ENCODE results near the gene PHTF2.
"Not testable (repeated sequence)": the region's sequence is repeated elsewhere in the genome, so short reads cannot be mapped to it uniquely, and the experiment has no call there.

PHTF2 gene

GRCh38 chr7:77830649-77831355 lies 32.2 kb downstream of the PHTF2 start:
- DNase-seq (ENCODE audit: low read depth in 2 of 2), result no peak

GRCh38 chr7:77831481-77831880 lies 32.9 kb downstream of the PHTF2 start:
- DNase-seq (ENCODE audit: low read depth in 2 of 2), result no peak

GRCh38 chr7:77831953-77832352 lies 33.4 kb downstream of the PHTF2 start:
- no peak for DNase-seq (ENCODE audit: low read depth in 2 of 2)

- DNase-seq (ENCODE audit: low read depth in 2 of 2), result no peak
Measured at GRCh38 chr7:77833136-77833535, 34.6 kb downstream of the PHTF2 start.

GRCh38 chr7:77836425-77836824 lies 37.9 kb downstream of the PHTF2 start:
- not testable (repeated sequence) for DNase-seq (ENCODE audit: low read depth in 2 of 2)

- no peak for DNase-seq (ENCODE audit: low read depth in 2 of 2)
Measured at GRCh38 chr7:77837275-77837674, 38.7 kb downstream of the PHTF2 start.

GRCh38 chr7:77837966-77838365 lies 39.4 kb downstream of the PHTF2 start:
- no peak for DNase-seq (ENCODE audit: low read depth in 2 of 2)

- DNase-seq (ENCODE audit: low read depth in 2 of 2), result no peak
Measured at GRCh38 chr7:77838929-77839491, 40.4 kb downstream of the PHTF2 start.

- no peak for DNase-seq (ENCODE audit: low read depth in 2 of 2)
Measured at GRCh38 chr7:77839919-77840318, 41.3 kb downstream of the PHTF2 start.

- DNase-seq (ENCODE audit: low read depth in 2 of 2), result no peak
Measured at GRCh38 chr7:77843194-77843593, 44.6 kb downstream of the PHTF2 start.

- DNase-seq (ENCODE audit: low read depth in 2 of 2), result no peak
Measured at GRCh38 chr7:77846317-77847092, 47.9 kb downstream of the PHTF2 start.

GRCh38 chr7:77855371-77856083 lies 57.0 kb downstream of the PHTF2 start:
- no peak for DNase-seq (ENCODE audit: low read depth in 2 of 2)

- DNase-seq (ENCODE audit: low read depth in 2 of 2), result no peak
Measured at GRCh38 chr7:77858278-77858677, 59.7 kb downstream of the PHTF2 start.

GRCh38 chr7:77859343-77859742 lies 60.8 kb downstream of the PHTF2 start:
- no peak for DNase-seq (ENCODE audit: low read depth in 2 of 2)

GRCh38 chr7:77862691-77863090 lies 64.1 kb downstream of the PHTF2 start:
- no peak for DNase-seq (ENCODE audit: low read depth in 2 of 2)

GRCh38 chr7:77863860-77864259 lies 65.3 kb downstream of the PHTF2 start:
- no peak for DNase-seq (ENCODE audit: low read depth in 2 of 2)

- DNase-seq (ENCODE audit: low read depth in 2 of 2), result no peak
Measured at GRCh38 chr7:77866370-77866769, 67.8 kb downstream of the PHTF2 start.

- no peak for DNase-seq (ENCODE audit: low read depth in 2 of 2)
Measured at GRCh38 chr7:77866786-77867536, 68.4 kb downstream of the PHTF2 start.

GRCh38 chr7:77867537-77867865 lies 68.9 kb downstream of the PHTF2 start:
- DNase-seq (ENCODE audit: low read depth in 2 of 2), result no peak

GRCh38 chr7:77872256-77872655 lies 73.7 kb downstream of the PHTF2 start:
- DNase-seq (ENCODE audit: low read depth in 2 of 2), result not testable (repeated sequence)

GRCh38 chr7:77873416-77874327 lies 75.1 kb downstream of the PHTF2 start:
- DNase-seq (ENCODE audit: low read depth in 2 of 2), result not testable (repeated sequence)
